Measurements from ENCODE around the gene LAMTOR5. TPM values are rescaled to one million over a fixed set of nuclear protein-coding genes. Genes with fewer than 3 reads are reported as not detected.

Gene LAMTOR5
- polyA plus RNA-seq, 1 donor from 2014 or later, result 102 TPM

GRCh38 chr1:110360431-110360830, 47.1 kb downstream of the LAMTOR5 start:
- no peaks in the 10 kb centered on the region for H3K36me3 ChIP-seq (ENCODE audit: insufficient read depth, low read length)
- H3K9me2 ChIP-seq (ENCODE audit: insufficient read depth, low read length), result no peaks in the 10 kb centered on the region
- H3K4me3 ChIP-seq (ENCODE audit: low read length), result no peak overlapping the region
- H3F3A ChIP-seq (ENCODE audit: insufficient read depth, low read length, poor library complexity, severe bottlenecking), result no peaks in the 10 kb centered on the region
- peaks cover 18% of the 10 kb centered on the region for H3K79me2 ChIP-seq (replicated peaks; ENCODE audit: insufficient read depth, low read length)
- H3K27me3 ChIP-seq (ENCODE audit: insufficient read depth, low read depth, low read length), result no peaks in the 10 kb centered on the region
- no peak overlapping the region for H2AFZ ChIP-seq (ENCODE audit: low read depth, low read length)
- no peak overlapping the region for H3K27ac ChIP-seq (ENCODE audit: low read length)
- TF ChIP-seq CTCF (IDR thresholded peaks at IDR 0.05; ENCODE audit: poor library complexity, severe bottlenecking), result no peak
- no peak for TF ChIP-seq EZH2 (IDR thresholded peaks at IDR 0.05; ENCODE audit: borderline replicate concordance, insufficient read depth, low read length, poor library complexity, severe bottlenecking)
- no peak for TF ChIP-seq MXI1 (conservative IDR thresholded peaks at IDR 0.05; ENCODE audit: poor library complexity, severe bottlenecking)
- no peak for TF ChIP-seq EP300 (conservative IDR thresholded peaks at IDR 0.05; ENCODE audit: poor library complexity, severe bottlenecking)
- TF ChIP-seq TAF1 (IDR thresholded peaks at IDR 0.05; ENCODE audit: low read depth), result no peak
- no peak for TF ChIP-seq RAD21 (conservative IDR thresholded peaks at IDR 0.05)
- TF ChIP-seq REST (IDR thresholded peaks at IDR 0.05; ENCODE audit: borderline replicate concordance), result no peak
- no peak for TF ChIP-seq POLR2AphosphoS5 (IDR thresholded peaks at IDR 0.05)
- no peak for TF ChIP-seq SMC3 (conservative IDR thresholded peaks at IDR 0.05; ENCODE audit: poor library complexity)
- H3K4me2 ChIP-seq (ENCODE audit: low read length), result no peak overlapping the region
- H4K20me1 ChIP-seq (ENCODE audit: insufficient read depth), result no peaks in the 10 kb centered on the region
- H3K9me3 ChIP-seq (ENCODE audit: low read length), result no peaks in the 10 kb centered on the region
- H3K9ac ChIP-seq (ENCODE audit: low read length), result no peak overlapping the region

GRCh38 chr1:110356379-110356778, 51.1 kb downstream of the LAMTOR5 start:
- no peaks in the 10 kb centered on the region for H4K20me1 ChIP-seq (ENCODE audit: insufficient read depth)
- H3K79me2 ChIP-seq (replicated peaks; ENCODE audit: insufficient read depth, low read length), result peaks cover 41% of the 10 kb centered on the region
- no peaks in the 10 kb centered on the region for H3K9me2 ChIP-seq (ENCODE audit: insufficient read depth, low read length)
- H2AFZ ChIP-seq (ENCODE audit: low read depth, low read length), result no peak overlapping the region
- no peaks in the 10 kb centered on the region for H3K27me3 ChIP-seq (ENCODE audit: insufficient read depth, low read depth, low read length)
- H3K27ac ChIP-seq (ENCODE audit: low read length), result no peak overlapping the region
- no peaks in the 10 kb centered on the region for H3K9me3 ChIP-seq (ENCODE audit: low read length)
- H3K4me2 ChIP-seq (ENCODE audit: low read length), result no peak overlapping the region
- TF ChIP-seq EZH2 (IDR thresholded peaks at IDR 0.05; ENCODE audit: borderline replicate concordance, insufficient read depth, low read length, poor library complexity, severe bottlenecking) (no peak), POLR2AphosphoS5 (IDR thresholded peaks at IDR 0.05) (no peak), EP300 (conservative IDR thresholded peaks at IDR 0.05; ENCODE audit: poor library complexity, severe bottlenecking) (no peak)
- no peak overlapping the region for H3K4me3 ChIP-seq (ENCODE audit: low read length)
- H3K36me3 ChIP-seq (ENCODE audit: insufficient read depth, low read length), result no peaks in the 10 kb centered on the region
- no peak overlapping the region for H3K9ac ChIP-seq (ENCODE audit: low read length)
- H3F3A ChIP-seq (ENCODE audit: insufficient read depth, low read length, poor library complexity, severe bottlenecking), result no peaks in the 10 kb centered on the region
